GM12865 (cell line): ENCODE data around the gene CLN5.

Experiments used
- DNase-seq: peaks from one replicate; pipeline ENCODE4 v3.0.0; 2010; ENCODE audit warnings: low read depth
- H3K4me3 ChIP-seq: 2 replicates; pipeline ENCODE4 v1.5.1; 2011; ENCODE audit warnings: mild to moderate bottlenecking, low read depth, low read length, control low read depth
- TF ChIP-seq, protein P1 (sequence below): IDR thresholded peaks from 2 replicates; pipeline ENCODE4 v1.5.1; 2011; ENCODE audit warnings: low read length, control low read depth, low read depth, inconsistent platforms; ENCODE audit not compliant: insufficient read depth; ENCODE audit errors: missing control alignments

CLN5 gene

DNA sequence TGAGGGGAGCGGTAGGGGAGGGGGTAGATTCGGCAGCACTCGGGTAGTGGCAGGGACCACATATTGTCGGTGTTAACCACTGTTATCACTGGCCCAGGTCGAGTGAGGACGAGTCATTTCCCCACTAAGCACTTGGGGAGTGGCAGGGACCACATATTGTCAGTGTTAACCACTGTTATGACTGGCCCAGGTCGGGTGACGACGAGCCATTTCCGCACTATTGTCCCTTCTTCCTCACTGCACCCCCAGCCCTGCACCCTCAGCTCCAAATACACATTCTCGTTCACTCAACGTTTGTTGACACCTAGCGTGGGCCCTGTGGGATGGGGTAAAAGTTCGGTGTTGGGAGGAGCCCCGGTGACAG, 467 bp upstream of the CLN5 start:
- peak overlapping the region; percentile 67 for H3K4me3 ChIP-seq
- DNase-seq: peak; percentile 88
- TF ChIP-seq, protein P1, sequence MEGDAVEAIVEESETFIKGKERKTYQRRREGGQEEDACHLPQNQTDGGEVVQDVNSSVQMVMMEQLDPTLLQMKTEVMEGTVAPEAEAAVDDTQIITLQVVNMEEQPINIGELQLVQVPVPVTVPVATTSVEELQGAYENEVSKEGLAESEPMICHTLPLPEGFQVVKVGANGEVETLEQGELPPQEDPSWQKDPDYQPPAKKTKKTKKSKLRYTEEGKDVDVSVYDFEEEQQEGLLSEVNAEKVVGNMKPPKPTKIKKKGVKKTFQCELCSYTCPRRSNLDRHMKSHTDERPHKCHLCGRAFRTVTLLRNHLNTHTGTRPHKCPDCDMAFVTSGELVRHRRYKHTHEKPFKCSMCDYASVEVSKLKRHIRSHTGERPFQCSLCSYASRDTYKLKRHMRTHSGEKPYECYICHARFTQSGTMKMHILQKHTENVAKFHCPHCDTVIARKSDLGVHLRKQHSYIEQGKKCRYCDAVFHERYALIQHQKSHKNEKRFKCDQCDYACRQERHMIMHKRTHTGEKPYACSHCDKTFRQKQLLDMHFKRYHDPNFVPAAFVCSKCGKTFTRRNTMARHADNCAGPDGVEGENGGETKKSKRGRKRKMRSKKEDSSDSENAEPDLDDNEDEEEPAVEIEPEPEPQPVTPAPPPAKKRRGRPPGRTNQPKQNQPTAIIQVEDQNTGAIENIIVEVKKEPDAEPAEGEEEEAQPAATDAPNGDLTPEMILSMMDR: no peak

DNA sequence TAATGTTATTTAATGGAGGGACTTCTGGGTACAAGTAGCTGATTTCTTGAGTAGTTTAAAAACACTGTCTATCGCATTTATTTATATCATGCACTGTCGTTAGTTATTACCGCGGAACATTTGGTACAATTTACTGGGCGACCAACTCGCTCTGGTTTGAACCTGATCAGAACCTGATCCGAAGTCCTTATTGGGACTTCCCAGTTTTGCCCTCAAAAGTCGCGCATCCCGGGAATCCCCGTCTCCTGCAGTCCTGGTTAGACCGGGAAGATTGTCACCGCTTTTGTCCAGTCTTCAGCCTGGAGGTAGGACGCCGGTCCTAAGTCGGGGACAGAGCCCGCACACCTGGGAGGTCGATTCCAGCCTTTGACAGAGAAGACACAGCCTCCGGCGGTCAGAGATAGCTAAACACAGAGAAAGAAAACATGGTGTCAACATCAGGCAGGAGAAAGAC, 694 bp downstream of the CLN5 start:
- H3K4me3 ChIP-seq: peak overlapping the region; percentile 67
- TF ChIP-seq, protein P1: no peak
- DNase-seq: peak; percentile 43

DNA sequence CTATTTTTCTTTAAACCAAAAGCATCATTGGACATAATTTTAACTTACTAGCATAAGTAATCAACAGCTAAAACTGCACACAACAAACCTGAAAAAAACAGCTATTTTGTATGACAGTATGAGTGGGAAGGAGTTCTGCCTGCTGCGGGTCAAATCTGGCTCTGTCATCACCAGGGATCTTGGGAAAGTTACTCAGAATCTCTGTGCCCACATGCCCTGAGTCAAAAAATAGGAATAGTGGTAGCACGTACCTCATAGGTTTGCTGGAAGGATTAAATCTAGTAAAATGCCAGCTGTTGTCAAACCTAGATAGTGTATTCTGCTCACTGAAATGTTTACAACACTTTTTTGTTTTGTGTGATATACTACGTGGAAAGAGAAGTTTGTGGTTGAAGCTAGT, 1.1 kb downstream of the CLN5 start:
- peak overlapping the region; percentile 67 for H3K4me3 ChIP-seq
- no peak for DNase-seq
- TF ChIP-seq, protein P1: no peak

DNA sequence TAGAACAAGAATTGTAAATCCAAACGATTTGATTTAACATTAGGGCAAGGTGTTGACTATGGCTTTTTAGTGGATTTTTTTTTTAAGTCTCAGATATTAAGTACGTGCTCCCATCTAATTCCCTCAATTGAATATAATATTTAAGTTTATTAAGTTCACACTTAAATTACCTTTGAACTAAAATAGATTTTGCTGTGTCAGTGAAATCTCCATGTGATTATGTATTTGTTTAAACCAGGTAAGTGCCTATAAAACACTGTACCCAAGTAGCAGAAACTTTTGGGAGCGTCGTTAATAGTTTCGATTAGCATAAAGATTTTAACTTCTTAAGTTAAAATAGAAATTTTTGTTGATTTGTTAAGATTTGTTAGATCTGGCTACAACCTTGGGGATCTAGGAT, 1.6 kb downstream of the CLN5 start:
- no peak for DNase-seq
- H3K4me3 ChIP-seq: peak overlapping the region; percentile 67
- TF ChIP-seq, protein P1: no peak

DNA sequence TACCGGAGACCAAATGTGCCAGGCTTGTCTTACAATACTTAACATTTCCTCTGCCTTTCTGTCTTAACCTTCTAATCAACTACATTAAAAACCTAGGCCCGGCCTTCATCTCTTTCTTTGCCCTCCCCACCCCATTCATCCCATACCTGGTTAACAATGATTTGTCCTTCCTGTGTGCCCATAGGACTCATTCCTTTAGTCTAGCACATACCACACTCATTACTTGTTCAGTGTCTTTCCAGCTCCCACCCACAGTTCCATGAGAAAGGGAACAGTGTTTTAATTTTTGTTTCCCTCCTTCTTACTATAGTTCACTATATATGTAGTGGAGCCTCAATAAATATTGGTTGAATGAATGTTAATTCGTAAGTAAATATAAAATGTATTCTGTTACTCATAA, 2.4 kb downstream of the CLN5 start:
- DNase-seq: no peak
- TF ChIP-seq, protein P1: no peak
- H3K4me3 ChIP-seq: no peak overlapping the region

DNA sequence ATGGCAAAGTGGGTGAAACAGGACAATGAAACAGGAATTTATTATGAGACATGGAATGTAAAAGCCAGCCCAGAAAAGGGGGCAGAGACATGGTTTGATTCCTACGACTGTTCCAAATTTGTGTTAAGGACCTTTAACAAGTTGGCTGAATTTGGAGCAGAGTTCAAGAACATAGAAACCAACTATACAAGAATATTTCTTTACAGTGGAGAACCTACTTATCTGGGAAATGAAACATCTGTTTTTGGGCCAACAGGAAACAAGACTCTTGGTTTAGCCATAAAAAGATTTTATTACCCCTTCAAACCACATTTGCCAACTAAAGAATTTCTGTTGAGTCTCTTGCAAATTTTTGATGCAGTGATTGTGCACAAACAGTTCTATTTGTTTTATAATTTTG, 8.6 kb downstream of the CLN5 start:
- TF ChIP-seq, protein P1: no peak

DNA sequence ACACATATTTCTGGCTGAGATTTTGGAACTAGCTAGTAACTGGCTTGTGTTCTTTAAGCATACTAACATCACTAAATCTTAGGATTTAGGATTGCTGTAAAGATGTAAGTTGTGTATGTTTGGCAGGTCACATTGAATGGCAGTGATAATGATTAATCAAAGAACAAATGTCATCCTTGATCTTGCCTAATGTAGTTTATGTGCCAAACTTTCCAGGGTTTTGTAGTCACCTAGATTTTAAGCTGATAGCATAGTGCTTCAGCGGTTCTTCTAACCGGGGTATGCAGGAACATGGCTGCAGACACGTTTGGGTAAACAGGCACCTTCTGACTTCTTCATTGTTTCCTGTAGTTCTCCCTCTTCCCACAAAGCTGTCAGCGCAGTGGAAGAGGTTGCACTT, 9.7 kb downstream of the CLN5 start:
- no peak for DNase-seq
- TF ChIP-seq, protein P1: no peak
- H3K4me3 ChIP-seq: no peak overlapping the region

More for the DNA sequence above, 8.6 kb downstream of the CLN5 start:
- H3K4me3 ChIP-seq: no peak overlapping the region
- DNase-seq: no peak
